22Rv1 (cell line): ENCODE data around the gene HTR2B.
"Not testable (repeated sequence)": the region's sequence is repeated elsewhere in the genome, so short reads cannot be mapped to it uniquely, and the experiment has no call there.

Experiments used
- H3K27ac ChIP-seq: fragments of 450-650 bp; 2 replicates; pipeline ENCODE4 v1.5.1; 2017
- ZFX ChIP-seq: fragments of 450-650 bp; IDR thresholded peaks from 2 replicates; pipeline ENCODE4 v1.6.1; 2017; ENCODE audit warnings: antibody characterized with exemption, borderline replicate concordance
- TF ChIP-seq, protein P1 (sequence below): fragments of 450-650 bp; IDR thresholded peaks from 2 replicates; pipeline ENCODE4 v1.5.1; 2017; ENCODE audit warnings: mild to moderate bottlenecking

HTR2B gene

DNA sequence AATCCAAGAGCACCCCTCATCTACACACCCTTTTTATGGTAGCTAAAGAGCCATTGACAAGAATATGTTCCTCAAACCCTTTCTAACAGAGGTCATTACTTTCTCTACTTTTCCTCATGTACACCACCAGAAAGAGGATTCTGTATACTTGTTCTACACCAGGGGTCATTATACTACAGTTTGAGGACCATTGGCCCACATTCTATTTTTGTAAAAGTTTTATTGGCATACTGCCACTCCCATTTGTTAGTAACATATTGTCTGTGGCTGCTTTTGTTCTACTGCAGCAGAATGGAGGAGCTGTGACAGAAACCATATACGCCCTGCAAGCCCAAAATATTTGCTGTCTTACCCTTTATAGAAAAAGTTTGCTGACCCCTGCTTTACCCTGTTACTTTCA lies 14.3 kb downstream of the HTR2B start:
- TF ChIP-seq, protein P1, sequence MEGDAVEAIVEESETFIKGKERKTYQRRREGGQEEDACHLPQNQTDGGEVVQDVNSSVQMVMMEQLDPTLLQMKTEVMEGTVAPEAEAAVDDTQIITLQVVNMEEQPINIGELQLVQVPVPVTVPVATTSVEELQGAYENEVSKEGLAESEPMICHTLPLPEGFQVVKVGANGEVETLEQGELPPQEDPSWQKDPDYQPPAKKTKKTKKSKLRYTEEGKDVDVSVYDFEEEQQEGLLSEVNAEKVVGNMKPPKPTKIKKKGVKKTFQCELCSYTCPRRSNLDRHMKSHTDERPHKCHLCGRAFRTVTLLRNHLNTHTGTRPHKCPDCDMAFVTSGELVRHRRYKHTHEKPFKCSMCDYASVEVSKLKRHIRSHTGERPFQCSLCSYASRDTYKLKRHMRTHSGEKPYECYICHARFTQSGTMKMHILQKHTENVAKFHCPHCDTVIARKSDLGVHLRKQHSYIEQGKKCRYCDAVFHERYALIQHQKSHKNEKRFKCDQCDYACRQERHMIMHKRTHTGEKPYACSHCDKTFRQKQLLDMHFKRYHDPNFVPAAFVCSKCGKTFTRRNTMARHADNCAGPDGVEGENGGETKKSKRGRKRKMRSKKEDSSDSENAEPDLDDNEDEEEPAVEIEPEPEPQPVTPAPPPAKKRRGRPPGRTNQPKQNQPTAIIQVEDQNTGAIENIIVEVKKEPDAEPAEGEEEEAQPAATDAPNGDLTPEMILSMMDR = no peak
- TF ChIP-seq ZFX = no peak
- H3K27ac ChIP-seq = no peak overlapping the region

DNA sequence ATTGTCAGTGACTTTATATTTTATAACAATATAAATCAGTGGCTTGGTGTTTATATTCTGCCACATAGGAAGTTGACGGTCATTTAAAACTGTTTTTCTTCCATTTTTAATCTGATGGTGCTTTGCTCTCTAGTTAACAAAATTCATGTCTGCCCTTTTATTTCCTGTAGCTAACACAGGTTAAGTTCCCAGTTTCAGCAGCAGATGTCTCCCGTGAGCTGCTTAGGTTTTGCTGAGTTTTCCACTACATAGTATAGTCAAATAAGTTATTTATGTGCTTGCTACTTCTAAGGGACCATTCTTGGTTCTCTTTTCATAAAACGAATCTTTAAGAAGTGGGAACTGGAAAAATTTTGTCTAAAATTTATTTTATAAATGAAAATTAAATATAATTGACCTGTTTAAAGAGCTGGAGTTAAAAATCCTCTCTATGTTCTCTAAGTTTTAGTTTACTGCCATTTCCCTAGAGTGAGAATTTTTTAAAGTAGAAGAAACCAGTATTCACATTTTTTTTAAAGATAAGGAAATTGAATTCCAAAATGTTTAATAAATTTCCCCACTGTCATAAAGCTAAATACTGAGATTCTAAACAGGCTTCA lies 20.6 kb downstream of the HTR2B start:
- H3K27ac ChIP-seq = no peak overlapping the region

DNA sequence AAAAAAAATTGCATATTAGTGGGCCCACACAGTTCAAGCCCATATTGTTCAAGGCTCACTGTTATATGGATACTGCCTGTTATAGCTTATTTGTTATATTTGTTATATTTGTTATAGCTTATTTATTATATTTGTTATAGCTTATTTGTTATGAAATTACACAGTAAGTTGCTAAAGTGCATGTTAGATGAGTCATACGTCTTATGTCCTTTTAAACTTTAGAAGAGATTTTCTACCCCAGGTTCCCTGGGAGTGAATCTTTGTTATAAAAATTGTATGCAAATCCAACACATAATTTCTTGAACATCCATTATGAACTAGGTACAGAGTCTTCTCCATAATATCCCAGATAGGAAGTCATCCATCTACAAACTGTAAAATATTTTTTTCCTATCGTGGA lies 22.1 kb downstream of the HTR2B start:
- no peak for TF ChIP-seq ZFX
- TF ChIP-seq, protein P1 = no peak
- no peak overlapping the region for H3K27ac ChIP-seq

More for the DNA sequence above, 20.6 kb downstream of the HTR2B start:
- TF ChIP-seq, protein P1 = peak; percentile 86
- no peak for TF ChIP-seq ZFX

DNA sequence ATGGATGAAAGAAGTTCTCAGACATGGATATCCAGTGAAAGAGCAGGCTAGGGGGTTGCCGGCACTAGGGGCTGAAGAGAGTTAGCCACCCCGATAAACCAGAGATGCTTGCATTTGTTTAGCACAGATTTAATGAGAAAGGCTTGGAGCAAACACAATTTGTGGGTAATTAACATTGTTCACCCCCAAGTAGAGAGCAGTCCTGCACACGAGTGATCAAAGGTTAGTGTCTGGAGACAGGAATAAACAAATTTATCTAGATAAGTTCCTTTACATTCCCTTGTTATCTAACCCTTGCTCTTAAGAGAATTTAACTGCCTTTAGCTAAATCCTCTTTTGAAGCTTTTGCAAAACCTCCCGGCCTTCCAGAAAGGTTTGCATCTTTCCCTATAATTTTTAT lies 23.9 kb downstream of the HTR2B start:
- TF ChIP-seq, protein P1 = no peak
- no peak for TF ChIP-seq ZFX
- H3K27ac ChIP-seq = no peak overlapping the region

DNA sequence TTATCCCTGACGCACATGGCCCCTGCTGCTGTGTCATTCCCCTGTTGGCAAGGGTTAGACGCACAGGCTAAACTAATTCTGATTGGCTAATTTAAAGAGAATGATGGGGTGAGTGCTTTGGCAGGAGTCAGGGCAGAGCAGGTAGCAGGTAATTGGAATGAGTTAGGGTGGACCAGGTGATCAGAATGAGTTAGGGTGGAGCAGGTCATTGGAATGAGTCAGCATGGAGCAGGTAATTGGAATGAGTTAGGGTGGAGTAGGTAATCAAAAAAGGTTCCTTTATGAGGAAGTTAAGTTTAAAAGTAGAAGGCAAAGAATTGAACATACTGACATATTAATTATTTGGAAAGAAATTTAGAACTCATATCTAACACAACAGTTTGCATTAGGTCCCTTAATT lies 24.5 kb downstream of the HTR2B start:
- H3K27ac ChIP-seq = not testable (repeated sequence)

DNA sequence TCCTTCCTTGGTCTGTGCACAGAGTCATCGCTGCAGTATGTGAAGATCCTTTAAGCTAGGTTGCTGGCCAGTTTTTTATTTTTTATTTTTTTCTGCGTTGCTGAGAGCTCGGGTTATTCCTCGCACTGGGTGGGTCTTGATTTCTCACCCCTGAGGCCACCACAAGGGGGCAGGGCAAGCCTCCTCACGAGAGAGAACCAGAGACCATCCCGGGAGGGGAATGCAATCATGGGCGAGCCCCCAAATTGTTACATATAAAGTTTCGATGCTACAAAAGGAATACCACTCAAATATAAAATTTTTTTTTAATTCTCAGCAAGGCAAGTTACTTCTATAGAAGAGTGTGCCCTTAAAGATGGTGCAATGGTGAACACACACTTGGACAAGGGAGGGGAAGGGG lies 24.9 kb downstream of the HTR2B start:
- H3K27ac ChIP-seq = no peak overlapping the region
- TF ChIP-seq, protein P1 = 0 out of 2 replicates have a peak, but pooled peaks have one; percentile 10
- no peak for TF ChIP-seq ZFX

DNA sequence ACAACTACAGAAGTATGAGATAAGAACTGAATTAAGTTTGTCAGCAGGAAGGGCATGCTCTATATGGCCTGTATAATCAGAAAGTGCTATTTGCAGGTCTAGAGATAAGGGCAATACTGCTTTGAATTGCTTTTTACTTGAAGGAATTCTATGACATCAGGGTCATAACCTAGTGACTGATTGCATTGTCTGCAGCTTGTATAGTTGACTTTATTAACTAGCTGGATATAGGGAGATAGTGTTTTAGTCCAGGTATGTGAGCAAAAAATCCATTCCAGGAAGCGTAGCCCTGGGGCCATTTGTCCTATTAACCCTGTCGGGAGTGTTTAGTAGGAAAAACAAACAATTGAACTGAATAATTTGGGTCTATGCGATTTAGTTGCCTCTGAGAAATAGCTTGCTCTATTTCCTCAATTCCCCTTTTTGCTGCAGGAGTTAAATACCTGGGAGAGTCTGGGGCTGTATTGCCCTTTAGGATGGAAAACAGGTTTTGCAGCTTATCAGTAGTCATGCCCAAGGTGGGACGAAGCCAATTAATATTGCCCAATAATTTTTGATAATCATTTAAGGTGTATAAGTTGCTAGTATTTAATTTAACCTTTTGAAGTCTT lies 30.0 kb downstream of the HTR2B start:
- TF ChIP-seq, protein P1 = no peak
- no peak for TF ChIP-seq ZFX
- H3K27ac ChIP-seq = no peak overlapping the region
